Body of pancreas (tissue), 4 donors: ENCODE measurements around the gene ATG4C.

Experiments used
- POLR2A ChIP-seq, 3 donors: fragments of 450-650 bp; IDR thresholded peaks; one replicate each; pipeline ENCODE4 v1.6.1; 2016; ENCODE audit warnings: antibody characterized with exemption in 3 of 3, mild to moderate bottlenecking in 2 of 3
- TF ChIP-seq, protein P1 (sequence below), 7 experiments: fragments of 450-650 bp in 4 of 7; fragments of 200-600 bp in 3 of 7; sonication (generic) in 3 of 7; IDR thresholded peaks; one replicate each; pipeline ENCODE4 v1.5.1; 2016 to 2019; ENCODE audit warnings: antibody characterized with exemption in 7 of 7

DNA sequence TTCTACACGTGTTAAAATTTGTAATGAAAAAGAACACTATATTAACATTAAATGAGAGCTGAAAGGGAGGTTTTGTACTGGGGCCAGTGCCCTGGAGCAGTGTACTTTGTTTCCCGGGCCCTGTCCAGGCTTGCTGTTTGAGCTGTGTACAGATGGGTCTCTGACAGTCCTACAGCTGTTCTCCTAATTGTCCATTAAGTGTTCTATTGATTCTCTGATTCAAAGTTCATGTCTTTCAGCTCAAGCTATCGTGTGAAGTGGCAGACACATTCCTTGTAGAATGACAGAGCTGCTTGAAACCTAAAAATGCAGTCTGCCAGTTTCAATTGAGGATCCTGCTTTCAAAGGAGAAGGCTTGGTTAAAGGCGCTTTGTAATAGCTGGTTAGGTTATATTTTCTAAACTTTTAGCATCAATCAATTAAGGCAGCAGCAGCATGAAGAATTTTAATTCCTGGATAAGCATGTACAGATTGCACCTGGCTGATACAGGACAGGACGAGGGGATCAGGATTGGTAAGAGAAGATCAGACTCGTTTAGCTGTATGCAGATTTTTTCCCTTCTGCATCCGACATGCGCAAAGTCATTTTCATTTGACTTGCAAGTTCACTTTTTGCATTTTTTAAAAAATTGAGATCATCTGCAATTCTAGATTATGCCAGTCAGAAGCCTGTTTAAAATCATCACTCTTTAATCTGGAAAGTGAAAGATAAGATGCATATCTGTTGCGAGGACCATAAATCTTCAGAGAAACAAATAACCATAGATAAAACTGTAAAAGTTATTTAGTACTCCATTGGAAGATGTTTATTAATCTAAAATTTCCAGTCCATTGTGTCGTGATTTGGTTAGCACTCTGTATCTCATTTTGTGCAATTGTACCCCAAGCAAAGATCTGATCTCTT, 98.5 kb downstream of the ATG4C start:
- TF ChIP-seq, protein P1, sequence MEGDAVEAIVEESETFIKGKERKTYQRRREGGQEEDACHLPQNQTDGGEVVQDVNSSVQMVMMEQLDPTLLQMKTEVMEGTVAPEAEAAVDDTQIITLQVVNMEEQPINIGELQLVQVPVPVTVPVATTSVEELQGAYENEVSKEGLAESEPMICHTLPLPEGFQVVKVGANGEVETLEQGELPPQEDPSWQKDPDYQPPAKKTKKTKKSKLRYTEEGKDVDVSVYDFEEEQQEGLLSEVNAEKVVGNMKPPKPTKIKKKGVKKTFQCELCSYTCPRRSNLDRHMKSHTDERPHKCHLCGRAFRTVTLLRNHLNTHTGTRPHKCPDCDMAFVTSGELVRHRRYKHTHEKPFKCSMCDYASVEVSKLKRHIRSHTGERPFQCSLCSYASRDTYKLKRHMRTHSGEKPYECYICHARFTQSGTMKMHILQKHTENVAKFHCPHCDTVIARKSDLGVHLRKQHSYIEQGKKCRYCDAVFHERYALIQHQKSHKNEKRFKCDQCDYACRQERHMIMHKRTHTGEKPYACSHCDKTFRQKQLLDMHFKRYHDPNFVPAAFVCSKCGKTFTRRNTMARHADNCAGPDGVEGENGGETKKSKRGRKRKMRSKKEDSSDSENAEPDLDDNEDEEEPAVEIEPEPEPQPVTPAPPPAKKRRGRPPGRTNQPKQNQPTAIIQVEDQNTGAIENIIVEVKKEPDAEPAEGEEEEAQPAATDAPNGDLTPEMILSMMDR (IDR thresholded peaks at IDR 0.05), result no peak
- no peak for TF ChIP-seq POLR2A (IDR thresholded peaks at IDR 0.05)
